ENCODE data around the gene NUP214. TPM values are rescaled to one million over a fixed set of nuclear protein-coding genes. Genes with fewer than 3 reads are reported as not detected.
"Not testable (repeated sequence)": the region's sequence is repeated elsewhere in the genome, so short reads cannot be mapped to it uniquely, and the experiment has no call there.

The NUP214 gene
- total RNA-seq, 1 experiment from 2014 or later: 64.2 TPM

DNA sequence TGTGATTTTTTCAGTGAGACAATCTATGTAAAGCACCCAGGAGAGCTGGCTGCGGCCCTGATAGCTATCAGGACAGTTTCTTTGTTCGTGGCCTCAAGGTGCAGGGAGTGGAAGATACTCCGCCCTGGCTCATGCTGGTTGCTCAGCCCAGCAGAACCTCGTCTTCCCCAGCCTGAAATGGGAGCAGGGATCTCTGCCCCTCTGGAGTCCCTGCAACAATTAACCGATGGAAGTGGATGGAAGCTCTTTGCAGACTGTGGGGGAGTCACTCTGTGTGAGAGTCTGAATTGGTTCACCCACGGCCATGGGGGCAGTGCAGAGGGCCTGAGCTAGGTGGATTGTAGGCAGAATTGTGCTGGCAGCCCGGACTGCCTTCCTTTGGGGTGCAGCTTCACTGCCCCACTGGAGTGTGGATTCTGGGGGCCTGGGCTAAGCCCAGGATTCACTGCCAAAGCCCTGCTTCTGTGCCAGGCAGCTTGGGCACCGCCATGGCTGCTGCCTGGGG, 26.2 kb upstream of the NUP214 start:
- POLR2A ChIA-PET (ENCODE audit: low non-redundant PET): no interaction called here
- H3K9me3 ChIP-seq (ENCODE audit: low read depth, low read length, poor library complexity, severe bottlenecking): no peaks in the 10 kb centered on the region
- TF ChIP-seq, protein P1, sequence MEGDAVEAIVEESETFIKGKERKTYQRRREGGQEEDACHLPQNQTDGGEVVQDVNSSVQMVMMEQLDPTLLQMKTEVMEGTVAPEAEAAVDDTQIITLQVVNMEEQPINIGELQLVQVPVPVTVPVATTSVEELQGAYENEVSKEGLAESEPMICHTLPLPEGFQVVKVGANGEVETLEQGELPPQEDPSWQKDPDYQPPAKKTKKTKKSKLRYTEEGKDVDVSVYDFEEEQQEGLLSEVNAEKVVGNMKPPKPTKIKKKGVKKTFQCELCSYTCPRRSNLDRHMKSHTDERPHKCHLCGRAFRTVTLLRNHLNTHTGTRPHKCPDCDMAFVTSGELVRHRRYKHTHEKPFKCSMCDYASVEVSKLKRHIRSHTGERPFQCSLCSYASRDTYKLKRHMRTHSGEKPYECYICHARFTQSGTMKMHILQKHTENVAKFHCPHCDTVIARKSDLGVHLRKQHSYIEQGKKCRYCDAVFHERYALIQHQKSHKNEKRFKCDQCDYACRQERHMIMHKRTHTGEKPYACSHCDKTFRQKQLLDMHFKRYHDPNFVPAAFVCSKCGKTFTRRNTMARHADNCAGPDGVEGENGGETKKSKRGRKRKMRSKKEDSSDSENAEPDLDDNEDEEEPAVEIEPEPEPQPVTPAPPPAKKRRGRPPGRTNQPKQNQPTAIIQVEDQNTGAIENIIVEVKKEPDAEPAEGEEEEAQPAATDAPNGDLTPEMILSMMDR (conservative IDR thresholded peaks at IDR 0.05; ENCODE audit: low read depth, low read length): no peak
- no peak for TF ChIP-seq EZH2 (IDR thresholded peaks at IDR 0.05; ENCODE audit: borderline replicate concordance, low read depth, low read length, poor library complexity, severe bottlenecking)
- DNase-seq (ENCODE audit: low spot score): no peak
- H3K4me3 ChIP-seq (ENCODE audit: low read depth, low read length, poor library complexity, severe bottlenecking): no peak overlapping the region
- no peaks in the 10 kb centered on the region for H3K4me1 ChIP-seq (ENCODE audit: insufficient read depth, low read length, poor library complexity, severe bottlenecking)
- CTCF ChIA-PET: interaction anchor here (0.6 kb wide), 1 partner anchor 48 kb away, joined by 4 read pairs; no protein-coding TSS in a partner anchor
- intact Hi-C loops (cut with micrococcal nuclease; ENCODE audit: unreplicated experiment): no loop called here
- H3K27me3 ChIP-seq (replicated peaks; ENCODE audit: insufficient read depth, low read depth, low read length, poor library complexity): peaks cover 7% of the 10 kb centered on the region
- no peaks in the 10 kb centered on the region for H3K36me3 ChIP-seq (ENCODE audit: insufficient read depth, low read length, poor library complexity, severe bottlenecking)
- H3K27ac ChIP-seq (ENCODE audit: low read depth, low read length, poor library complexity, severe bottlenecking): no peak overlapping the region
- no TSS peak for BruUV-seq (replicated peaks)

DNA sequence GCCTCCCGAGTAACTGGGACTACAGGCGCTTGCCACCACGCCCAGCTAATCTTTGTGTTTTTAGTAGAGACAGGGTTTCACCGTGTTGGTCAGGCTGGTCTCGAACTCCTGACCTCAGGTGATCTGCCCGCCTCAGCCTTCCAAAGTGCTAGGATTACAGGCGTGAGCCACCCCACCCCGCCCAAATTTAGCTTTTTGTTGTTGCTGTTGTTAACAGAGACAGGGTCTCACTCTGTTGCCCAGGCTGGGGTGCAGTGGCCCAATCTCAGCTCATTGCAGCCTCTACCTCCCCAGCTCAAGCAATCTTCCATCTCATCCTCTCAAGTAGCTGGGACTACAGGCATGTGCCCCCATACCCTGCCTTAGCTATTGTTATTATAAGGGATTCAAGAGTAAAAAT, 25.5 kb upstream of the NUP214 start:
- H3K27me3 ChIP-seq (replicated peaks; ENCODE audit: insufficient read depth, low read depth, low read length, poor library complexity); H3K36me3 ChIP-seq (ENCODE audit: insufficient read depth, low read length, poor library complexity, severe bottlenecking); H3K4me3 ChIP-seq (ENCODE audit: low read depth, low read length, poor library complexity, severe bottlenecking); H3K4me1 ChIP-seq (ENCODE audit: insufficient read depth, low read length, poor library complexity, severe bottlenecking); DNase-seq (ENCODE audit: low spot score); BruUV-seq (replicated peaks); intact Hi-C loops (cut with micrococcal nuclease; ENCODE audit: unreplicated experiment); POLR2A ChIA-PET (ENCODE audit: low non-redundant PET); H3K27ac ChIP-seq (ENCODE audit: low read depth, low read length, poor library complexity, severe bottlenecking); CTCF ChIA-PET; H3K9me3 ChIP-seq (ENCODE audit: low read depth, low read length, poor library complexity, severe bottlenecking): not testable (repeated sequence)

DNA sequence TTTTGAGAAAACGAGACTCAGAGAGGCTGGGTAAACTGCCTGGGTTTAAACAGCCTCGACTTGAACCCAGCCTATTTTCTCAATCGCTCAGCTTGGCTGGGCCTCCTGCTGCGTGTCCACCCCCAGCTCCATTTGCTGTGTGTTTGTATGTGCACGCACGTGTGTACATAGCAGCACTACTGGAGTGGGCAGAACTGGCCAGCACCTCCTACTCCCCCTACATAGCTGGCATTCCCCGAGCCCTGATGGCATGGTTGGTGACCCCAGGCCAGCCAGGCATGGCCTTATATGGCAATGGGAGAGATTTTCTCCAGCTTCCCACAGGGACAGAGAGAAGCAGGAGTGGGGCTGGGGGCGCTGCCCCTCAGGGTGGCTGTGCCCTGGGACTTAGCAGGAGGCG, 24.9 kb upstream of the NUP214 start:
- Histone ChIP-seq H3K36me3 (ENCODE audit: insufficient read depth, low read length, poor library complexity, severe bottlenecking) (no peaks in the 10 kb centered on the region), H3K4me3 (ENCODE audit: low read depth, low read length, poor library complexity, severe bottlenecking) (no peak overlapping the region), H3K27me3 (replicated peaks; ENCODE audit: insufficient read depth, low read depth, low read length, poor library complexity) (peaks cover 7% of the 10 kb centered on the region), H3K9me3 (ENCODE audit: low read depth, low read length, poor library complexity, severe bottlenecking) (no peaks in the 10 kb centered on the region), H3K27ac (ENCODE audit: low read depth, low read length, poor library complexity, severe bottlenecking) (no peak overlapping the region), H3K4me1 (ENCODE audit: insufficient read depth, low read length, poor library complexity, severe bottlenecking) (no peaks in the 10 kb centered on the region)
- intact Hi-C loops (cut with micrococcal nuclease; ENCODE audit: unreplicated experiment): no loop called here
- no peak for DNase-seq (ENCODE audit: low spot score)
- no TSS peak for BruUV-seq (replicated peaks)
- TF ChIP-seq EZH2 (IDR thresholded peaks at IDR 0.05; ENCODE audit: borderline replicate concordance, low read depth, low read length, poor library complexity, severe bottlenecking): no peak
- TF ChIP-seq, protein P1 (conservative IDR thresholded peaks at IDR 0.05; ENCODE audit: low read depth, low read length): no peak
- POLR2A ChIA-PET (ENCODE audit: low non-redundant PET): no interaction called here
- CTCF ChIA-PET: no interaction called here

DNA sequence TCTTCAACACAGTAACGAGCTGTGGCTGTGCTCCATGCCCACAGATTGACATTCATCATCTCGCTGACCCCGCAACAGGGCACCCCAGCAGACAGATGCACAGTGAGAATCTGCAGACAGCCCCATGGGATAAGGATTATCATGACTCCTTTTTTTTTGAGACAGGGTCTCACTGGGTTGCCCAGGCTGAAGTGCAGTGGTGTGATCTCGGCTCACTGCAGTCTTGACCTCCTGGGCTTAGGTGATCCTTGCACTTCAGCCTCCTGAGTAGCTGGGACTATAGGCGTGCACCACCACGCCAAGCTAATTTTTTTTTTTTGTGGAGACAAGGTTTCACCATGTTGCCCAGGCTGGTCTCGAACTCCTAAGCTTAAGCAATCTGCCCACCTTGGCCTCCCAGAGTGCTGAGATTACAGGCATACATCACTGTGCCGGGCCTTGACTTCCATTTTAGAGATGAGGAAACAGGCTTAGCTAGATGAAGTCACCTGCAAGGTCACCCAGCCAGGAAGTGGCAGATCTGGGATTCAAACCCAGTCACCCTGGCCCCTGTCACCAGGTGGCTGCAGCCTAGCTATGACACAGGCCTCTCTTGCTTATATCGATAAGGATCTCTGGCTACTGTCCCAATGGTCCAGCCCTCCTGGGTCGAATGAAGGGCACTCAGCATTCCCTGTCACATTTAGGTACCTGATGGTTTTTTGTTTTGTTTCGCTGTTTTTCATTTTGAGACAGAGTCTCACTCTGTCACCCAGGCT, 24.0 kb upstream of the NUP214 start:
- DNase-seq (ENCODE audit: low spot score): no peak
- Histone ChIP-seq H3K36me3 (ENCODE audit: insufficient read depth, low read length, poor library complexity, severe bottlenecking) (no peaks in the 10 kb centered on the region), H3K9me3 (ENCODE audit: low read depth, low read length, poor library complexity, severe bottlenecking) (no peaks in the 10 kb centered on the region), H3K4me1 (ENCODE audit: insufficient read depth, low read length, poor library complexity, severe bottlenecking) (no peaks in the 10 kb centered on the region), H3K4me3 (ENCODE audit: low read depth, low read length, poor library complexity, severe bottlenecking) (no peak overlapping the region), H3K27ac (ENCODE audit: low read depth, low read length, poor library complexity, severe bottlenecking) (no peak overlapping the region), H3K27me3 (replicated peaks; ENCODE audit: insufficient read depth, low read depth, low read length, poor library complexity) (no peaks in the 10 kb centered on the region)
- ChIA-PET POLR2A (ENCODE audit: low non-redundant PET) (no interaction called here), CTCF (interaction anchor here (0.5 kb wide), 1 partner anchor 234 kb away, joined by 6 read pairs; no protein-coding TSS in a partner anchor)
- TF ChIP-seq, protein P1 (conservative IDR thresholded peaks at IDR 0.05; ENCODE audit: low read depth, low read length): no peak
- no peak for TF ChIP-seq EZH2 (IDR thresholded peaks at IDR 0.05; ENCODE audit: borderline replicate concordance, low read depth, low read length, poor library complexity, severe bottlenecking)
- intact Hi-C loops (cut with micrococcal nuclease; ENCODE audit: unreplicated experiment): no loop called here
- BruUV-seq (replicated peaks): no TSS peak
